GM21786 (cell line): ENCODE data around the gene PLCG2.
A peak's percentile ranks its signal among the peaks of the same experiment; 100 is the strongest.
"Not testable (repeated sequence)": the region's sequence is repeated elsewhere in the genome, so short reads cannot be mapped to it uniquely, and the experiment has no call there.

Experiments used
- ATAC-seq: cut with Tn5 transposase; IDR thresholded peaks from one replicate; pipeline ENCODE4 v1.9.1; 2021; ENCODE audit not compliant: unreplicated experiment

Gene PLCG2

DNA sequence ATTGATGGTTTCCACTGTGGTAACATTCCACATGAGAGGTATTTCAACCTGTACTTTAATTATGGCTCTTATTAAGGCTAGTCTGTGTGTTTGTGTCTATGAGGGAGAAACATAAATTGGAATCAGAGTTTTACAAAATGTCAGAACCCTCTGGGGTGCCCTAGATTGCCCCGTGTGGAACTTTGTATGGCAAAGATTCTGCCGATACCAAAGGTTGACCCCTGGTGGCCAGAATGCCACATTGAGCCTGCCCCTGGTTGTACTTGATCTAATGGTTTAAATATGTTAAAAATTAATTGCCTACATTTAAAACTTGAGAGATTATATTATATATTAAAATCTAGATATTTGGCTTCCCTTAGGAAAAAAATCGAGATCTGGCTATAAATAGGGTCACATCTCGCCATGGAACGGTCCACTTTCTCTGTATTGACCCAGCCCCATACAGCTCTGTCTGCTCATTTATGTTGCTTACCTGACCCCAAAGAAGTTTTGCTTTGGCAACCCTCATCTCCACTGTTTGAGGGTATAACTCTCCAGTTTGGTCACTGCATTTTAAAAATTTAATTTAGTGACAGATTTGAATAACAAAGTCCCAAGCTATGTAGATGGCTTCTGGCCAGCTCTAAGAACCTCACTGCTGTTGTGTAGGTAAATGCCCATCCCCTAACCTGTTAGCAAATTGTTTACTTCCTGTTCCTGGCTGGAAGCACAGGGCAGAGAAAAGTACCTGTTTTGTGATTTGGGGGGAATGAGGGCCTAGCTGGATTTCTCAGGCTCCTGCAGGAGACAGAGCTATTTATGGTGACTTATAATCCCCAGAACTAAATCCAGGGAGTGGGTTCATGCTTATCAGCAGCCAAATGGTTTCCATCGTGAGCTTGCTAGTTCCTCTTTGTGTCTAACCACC lies 95.0 kb downstream of the PLCG2 start:
- ATAC-seq: peak; percentile 79

DNA sequence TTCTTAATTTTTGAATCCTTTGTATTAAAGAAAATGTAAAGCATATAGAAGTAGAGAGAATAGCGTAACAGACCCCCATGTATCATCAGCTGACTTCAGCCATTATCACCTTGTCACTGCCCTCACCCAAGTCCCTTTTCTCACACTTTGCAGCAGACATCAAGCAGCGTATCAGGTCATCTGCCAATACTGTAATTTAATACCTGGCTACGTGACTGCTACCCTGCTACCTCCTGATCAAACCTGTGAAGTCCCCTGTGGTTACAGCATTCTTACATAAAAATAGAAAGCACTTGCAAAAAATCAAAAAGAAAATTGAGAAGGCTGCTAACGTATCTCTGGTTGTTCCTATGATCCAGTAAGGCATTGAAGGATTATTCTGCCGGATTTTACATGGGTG lies 96.4 kb downstream of the PLCG2 start:
- no peak for ATAC-seq

DNA sequence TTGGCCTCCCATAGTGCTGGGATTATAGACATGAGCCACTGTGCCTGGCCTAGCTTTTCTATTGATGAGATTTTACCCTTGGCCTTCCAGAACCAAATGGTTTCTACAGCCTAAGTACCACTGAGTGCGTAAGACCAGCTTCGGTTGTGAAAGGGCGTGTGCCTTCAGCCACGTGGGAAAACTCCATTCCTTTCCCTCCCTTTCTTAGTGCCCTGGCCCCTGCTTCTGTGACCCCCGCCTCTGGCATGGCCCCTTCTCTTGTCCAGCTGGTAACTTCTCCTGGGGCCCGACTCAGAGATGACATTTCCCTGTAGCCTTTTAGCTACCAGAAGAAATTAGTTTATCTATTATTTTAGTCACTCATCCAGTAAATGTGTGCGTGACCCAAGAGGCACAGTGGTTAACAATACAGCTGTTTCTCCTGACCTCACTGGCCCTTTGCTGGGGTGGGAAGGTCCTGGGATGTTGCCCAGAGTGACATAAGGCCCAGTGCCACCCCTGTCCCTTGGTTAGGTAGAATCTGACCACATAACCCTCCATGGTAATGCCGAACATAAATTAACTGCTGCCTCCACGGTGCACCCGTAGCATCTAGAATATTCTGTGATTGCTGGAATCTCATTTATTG lies 97.3 kb downstream of the PLCG2 start:
- no peak for ATAC-seq

DNA sequence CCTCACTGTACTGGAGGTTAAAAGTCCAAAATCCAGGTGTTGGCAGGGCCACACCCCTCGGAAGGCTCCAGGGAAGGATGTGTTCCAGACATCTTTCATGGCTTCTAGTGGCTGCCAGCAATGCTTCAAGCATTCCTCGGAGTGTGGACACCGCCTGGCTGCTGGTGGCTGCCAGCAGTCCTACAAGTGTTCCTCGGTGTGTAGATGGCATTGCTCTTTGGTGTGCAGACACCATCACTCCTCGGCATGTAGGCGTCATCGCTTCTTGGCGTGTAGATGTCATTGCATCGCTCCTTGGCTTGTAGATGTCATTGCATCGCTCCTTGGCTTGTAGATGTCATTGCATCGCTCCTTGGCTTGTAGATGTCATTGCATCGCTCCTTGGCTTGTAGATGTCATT lies 98.4 kb downstream of the PLCG2 start:
- ATAC-seq: not testable (repeated sequence)

DNA sequence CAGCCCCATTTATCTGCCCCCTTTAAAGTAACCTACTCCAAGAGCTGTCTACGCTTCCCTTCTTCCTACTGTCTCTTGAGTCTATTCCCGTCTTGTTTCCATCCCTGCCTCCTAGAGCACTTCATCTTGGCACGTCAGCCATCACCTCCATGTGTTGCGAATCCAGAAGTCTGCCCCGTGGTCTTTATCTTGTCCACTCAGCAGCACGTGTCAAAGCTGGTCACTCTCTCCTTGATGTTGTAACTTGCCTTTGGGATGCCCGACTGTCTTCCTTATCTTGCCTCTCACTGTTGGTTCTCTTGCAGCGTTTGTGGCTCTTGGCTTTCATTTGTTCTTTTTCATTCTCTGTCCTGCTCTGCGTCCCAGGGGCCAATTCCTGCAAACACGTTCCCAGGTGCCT lies 99.4 kb downstream of the PLCG2 start:
- ATAC-seq: no peak

DNA sequence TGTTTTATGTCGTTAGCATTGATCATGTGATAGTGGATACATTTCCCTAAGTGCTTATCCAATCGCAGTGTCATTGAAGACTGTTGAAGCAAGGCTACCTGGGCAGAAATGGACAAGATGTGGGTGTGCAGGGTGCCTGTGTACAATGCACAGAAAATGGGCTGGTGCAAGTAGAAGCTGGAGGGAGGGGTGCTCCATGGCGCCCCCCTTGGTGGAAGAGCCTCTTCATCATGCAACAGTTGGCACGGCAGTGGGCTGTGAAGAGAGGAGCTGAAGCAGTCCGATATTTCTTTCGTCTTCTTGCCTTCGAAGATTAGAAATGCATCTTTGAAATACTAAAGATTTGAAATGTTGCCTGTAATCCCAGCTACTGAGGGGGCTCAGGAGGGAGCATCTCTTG lies 100.5 kb downstream of the PLCG2 start:
- no peak for ATAC-seq

DNA sequence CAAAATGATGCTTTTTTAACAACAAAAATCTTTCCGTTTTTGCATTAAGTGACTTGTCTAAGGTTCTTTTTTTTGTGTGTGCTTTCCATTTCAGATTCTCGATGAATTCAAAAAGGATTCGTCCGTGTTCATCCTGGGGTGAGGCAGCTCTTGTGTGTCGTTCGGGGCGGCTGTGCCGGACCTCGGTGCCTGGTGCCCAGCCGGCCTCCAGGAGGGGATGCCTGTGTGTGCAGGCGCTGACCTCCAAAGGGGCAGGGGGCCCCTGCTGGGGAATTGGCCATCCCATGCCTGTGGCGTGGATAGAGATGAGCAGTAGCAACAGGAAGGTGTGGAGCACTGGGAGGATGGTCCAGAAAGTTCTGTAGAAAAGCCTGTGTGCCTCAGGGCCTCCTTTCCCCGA lies 101.7 kb downstream of the PLCG2 start:
- ATAC-seq: no peak

DNA sequence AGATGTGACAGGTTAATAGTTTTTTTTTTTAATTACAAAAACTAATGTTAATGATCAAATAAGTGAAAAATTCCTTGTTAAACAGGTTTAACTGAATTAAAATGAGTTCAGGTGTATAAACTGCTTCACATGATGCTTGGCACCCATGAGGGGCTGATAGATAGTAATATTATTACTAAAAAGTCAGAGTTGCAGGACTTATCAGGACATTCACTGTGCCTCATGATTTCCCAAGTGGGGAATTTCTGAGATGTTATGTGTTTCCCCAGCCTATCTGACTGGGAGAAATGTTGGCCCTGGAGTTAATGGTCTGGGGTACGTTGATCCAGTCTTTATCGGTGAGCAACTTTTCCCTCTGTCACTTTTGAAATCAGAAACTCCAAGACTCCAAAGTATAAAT lies 102.1 kb downstream of the PLCG2 start:
- no peak for ATAC-seq

DNA sequence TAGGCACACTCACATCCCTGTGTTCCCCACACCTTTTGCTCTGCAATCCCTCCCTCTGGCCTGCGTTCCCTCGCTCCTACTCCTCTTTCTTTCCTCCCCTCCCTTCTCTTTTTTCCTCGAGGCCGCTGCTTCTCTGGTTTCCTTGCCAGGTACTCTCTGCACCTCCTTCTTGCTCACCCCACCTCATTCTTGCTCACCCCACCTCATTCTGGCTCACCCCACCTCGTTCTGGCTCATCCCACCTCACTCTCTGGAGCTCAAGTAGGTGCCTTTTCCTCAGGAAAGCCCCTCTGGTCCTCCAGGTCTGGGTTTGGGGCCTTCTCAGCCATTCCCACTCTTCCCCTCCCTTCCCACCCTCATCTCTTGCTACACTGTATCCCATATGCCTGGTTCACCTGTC lies 103.5 kb downstream of the PLCG2 start:
- ATAC-seq: no peak

DNA sequence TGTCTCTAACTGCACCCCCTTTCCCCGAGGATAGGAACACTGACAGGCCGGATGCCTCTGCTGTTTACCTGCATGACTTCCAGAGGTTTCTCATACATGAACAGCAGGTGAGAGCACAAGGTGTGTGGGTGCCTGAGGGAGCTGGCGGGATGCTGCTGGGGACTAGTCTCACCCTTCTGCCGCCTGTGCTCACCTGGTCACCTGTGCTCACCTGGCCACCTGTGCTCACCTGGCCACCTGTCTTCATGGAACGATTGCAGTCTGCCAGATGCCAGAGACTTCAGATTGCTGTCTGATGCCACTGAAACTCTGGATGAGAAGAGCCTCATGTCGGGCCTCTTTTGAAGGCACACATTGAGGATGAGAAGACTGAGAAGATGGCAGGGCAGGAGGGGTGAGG lies 104.1 kb downstream of the PLCG2 start:
- no peak for ATAC-seq

DNA sequence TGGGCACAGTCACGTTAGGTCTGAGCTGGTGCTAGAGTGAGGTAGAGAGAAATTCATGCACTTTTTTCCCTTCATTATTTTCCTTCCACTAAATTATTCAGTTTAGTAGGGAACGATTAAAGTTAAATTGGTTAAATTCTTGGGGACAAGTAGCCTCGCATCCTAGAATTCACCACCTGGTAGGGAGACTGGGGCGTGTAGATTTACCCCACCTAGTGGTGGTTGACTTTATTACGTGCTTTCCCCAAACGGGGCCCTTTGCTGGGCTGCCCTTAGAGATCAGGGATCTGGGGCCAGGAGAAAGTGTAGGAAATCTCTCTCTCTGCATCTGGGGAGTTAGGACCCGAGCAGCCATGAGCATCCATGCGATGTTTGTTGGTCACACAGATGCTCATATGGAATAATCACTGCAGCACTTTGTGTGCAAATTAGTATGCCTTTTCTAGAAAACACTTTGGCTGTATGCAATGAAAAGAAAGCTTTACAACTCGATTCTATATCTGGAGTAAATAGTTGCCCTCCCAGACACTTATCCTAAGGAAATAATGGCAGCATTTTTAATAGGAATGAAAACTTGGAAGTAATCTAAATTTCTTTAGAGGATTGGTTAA lies 107.0 kb downstream of the PLCG2 start:
- no peak for ATAC-seq

DNA sequence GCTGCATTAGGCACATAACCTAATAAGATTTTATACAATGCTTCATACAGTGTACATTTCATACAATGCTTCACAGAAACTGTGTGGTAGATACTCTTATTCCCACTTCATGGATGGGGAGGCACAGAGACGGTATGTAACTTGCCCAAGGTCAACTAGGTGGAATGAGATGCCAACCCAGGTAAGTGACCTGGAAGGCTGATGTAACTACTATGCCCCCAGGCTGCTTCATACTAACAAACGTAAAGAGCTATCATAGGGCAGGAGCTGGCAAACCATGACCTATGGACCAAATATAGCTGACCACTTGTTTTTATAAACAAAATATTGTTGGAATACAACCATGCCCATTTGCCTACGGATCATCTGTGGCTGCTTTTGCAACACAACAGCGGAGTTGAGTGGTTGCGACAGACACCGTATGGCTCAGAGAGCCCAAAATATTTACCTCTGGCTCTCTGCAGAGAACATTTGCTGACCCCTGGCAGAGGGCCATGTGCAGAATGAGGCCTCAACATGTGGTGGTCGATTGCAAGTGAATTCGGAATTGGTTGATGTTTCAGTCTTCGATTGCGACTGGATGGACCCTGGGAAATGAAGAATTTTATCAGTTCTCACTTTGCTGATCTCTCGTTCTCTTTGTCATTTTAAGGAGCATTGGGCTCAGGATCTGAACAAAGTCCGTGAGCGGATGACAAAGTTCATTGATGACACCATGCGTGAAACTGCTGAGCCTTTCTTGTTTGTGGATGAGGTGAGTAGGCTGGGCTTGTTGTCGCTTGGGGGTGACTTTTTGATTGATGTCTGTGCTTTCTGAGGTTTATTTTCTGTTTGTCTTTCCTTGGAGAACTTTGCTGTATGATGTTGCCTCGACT lies 109.7 kb downstream of the PLCG2 start:
- ATAC-seq: no peak

DNA sequence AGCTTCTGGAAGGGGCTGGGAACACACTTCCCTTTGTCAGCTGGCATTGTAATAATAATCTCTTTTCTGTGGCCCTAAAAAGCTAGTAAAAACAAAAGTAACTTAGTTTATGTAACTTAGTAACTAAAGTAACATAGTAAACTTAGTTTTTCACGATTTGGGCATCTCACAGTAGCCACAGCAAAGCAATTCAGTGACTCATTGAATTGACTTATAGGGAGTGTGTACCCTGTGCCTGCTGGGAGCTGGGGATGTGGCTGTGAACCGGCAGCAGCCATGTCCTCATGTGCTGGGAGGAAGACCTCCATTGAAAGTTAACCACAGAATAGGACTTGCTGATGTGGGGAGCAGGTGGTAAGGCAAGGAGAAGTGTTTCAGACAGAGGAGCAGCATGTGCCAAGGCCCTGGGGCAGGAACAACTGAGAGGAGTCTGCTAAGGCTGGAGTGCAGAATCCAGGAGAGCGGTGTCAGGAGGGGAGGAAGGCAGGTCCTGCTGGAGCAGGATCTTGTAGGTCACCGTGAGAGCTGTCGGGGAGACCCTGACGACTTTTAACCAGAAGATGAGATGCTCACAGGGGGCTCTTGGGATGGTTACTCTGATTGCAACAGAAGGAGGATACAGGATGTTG lies 112.8 kb downstream of the PLCG2 start:
- ATAC-seq: no peak

DNA sequence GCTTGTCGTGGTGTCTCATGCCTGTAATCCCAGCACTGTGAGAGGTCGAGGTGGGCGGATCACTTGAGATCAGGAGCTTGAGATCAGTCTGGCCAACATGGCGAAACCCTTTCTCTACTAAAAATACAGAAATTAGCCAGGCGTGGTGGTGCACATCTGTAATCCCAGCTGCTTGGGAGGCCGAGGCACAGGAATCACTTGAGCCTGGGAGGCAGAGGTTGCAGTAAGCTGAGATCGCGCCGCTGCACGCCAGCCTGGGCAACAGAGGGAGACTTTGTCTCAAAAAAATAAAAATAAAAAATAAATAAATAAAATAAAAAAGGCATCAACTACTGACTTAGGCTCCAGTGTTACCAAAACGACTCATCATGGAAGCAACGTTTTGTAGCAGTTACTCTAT lies 115.5 kb downstream of the PLCG2 start:
- no peak for ATAC-seq

DNA sequence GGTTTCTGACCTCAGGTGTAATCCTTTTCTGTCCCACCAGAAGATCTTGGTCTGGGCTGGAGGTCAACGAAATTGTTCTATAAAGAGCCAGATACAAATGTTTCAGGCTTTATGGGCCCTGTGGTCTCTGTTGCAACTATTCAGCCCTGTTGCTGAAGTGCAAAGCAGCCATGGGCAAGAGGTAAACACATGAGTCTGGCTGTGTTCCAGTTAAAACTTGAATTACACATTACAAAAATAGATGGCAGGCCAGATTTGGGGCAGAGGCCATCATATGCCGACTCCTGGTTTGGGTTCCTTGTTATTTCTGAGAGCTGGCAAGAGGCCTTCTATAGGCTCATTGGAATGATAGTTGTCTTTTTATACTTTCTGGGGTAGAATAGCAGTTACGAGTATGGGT lies 117.8 kb downstream of the PLCG2 start:
- no peak for ATAC-seq

DNA sequence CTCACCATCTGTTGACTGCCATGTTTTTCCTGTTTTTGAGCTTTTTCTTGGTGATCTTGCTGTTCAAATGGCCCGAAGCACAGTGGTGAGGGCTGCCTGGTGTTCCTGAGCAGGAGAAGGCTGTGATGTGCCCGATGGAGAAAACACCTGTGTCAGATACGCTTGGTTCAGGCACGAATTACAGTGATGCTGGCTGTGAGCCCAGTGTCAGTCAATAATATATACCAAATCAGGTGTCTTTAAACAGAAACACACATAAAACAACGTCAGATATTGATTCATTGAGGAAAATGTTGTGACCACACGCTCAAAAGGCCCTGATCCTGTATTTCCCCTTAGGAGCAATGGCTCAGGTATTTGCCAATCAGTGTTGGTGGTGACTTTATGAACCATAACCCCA lies 120.5 kb downstream of the PLCG2 start:
- ATAC-seq: no peak

DNA sequence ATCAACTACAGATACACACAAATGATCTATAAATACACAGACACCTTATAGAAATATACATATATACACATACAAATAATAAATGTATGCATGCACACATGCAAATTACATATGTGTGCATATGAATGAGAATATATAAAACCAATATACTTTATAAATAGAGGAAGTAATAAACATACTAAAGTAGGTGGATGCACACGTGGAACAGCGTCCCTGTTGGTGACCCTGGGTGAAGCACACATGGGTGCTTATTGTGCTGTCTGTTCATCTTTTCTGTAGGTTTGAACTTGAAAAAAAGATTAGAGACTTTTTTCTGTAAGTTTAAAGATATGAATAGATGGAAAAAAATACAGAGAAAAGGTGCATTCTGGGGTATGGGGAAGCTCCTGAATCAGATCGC lies 120.9 kb downstream of the PLCG2 start:
- no peak for ATAC-seq

DNA sequence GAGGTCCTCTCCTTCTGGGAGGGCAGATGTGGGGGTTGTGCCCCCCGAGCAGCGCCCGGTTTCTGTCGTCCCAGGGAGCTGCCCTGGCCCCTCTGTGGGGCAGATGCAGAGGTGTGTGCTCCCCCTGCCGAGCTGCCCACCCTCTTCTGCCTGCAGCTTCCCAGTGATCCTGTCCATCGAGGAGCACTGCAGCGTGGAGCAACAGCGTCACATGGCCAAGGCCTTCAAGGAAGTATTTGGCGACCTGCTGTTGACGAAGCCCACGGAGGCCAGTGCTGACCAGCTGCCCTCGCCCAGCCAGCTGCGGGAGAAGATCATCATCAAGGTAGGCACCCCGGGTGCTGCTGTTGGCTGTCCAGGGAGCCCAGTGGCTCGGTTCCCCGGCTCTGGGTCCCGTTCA lies 121.4 kb downstream of the PLCG2 start:
- ATAC-seq: no peak

DNA sequence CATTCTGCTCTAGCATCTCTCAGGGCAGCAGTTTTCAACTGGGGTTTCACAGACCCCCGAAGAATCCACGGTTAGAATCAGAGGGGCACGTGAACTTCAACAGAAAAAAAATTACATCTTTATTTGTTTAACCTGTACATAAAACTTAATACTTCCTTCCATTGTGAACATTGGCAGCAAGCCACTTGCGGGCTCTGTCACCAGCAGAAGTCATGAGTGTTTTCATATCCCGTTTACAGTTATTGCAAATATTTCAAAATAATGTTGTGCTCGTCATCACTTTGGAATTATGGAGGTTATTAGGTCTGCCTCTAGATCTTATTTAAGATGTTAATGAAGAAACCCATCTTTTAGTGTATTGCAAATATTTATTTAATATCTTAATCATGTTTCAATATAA lies 122.4 kb downstream of the PLCG2 start:
- ATAC-seq: no peak

DNA sequence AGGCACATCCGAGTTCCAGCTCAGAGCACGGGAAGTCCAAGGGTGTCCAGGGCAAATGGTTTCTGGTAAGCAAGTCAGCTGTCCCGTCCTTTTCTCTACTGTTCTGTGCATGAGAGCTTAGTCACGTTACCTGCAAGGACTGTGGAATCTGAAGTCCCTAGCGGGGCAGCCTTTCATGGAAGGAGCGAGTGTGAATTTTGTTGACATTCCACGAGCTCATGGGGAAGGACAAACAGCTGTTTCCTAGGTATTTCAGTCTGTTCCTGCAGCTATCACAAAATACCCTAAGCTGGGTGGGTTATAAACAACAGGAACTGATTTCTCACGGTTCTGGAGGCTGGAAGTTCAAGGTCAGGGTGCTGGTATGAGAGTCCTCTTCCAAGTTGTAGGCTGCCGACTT lies 122.9 kb downstream of the PLCG2 start:
- ATAC-seq: no peak

DNA sequence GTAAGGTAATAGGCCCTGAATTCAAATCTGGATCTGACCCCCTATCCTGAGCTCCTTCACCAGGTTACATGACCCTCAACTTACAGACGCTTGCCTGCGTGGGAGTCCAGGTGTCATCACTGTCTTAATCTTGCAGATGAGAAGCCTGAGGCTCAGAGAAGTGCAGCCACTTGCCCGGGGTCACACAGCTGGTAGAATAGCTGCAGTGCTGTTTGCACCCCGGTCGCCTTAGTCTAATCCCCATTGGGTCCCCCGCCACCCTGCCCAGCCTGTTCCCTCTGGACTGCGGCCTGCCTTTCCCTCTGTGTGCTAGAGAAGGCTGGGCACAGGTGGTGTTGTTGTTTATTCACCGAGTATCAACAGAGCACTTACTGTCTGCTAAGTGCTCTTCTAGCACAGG lies 125.2 kb downstream of the PLCG2 start:
- ATAC-seq: no peak
